GM21576 (cell line): Measurements from ENCODE around the gene SMARCC2.

Experiments used
- ATAC-seq: cut with Tn5 transposase; IDR thresholded peaks from one replicate; pipeline ENCODE4 v1.9.1; 2021; ENCODE audit warnings: mild to moderate bottlenecking, moderate library complexity; ENCODE audit not compliant: unreplicated experiment

Gene SMARCC2

DNA sequence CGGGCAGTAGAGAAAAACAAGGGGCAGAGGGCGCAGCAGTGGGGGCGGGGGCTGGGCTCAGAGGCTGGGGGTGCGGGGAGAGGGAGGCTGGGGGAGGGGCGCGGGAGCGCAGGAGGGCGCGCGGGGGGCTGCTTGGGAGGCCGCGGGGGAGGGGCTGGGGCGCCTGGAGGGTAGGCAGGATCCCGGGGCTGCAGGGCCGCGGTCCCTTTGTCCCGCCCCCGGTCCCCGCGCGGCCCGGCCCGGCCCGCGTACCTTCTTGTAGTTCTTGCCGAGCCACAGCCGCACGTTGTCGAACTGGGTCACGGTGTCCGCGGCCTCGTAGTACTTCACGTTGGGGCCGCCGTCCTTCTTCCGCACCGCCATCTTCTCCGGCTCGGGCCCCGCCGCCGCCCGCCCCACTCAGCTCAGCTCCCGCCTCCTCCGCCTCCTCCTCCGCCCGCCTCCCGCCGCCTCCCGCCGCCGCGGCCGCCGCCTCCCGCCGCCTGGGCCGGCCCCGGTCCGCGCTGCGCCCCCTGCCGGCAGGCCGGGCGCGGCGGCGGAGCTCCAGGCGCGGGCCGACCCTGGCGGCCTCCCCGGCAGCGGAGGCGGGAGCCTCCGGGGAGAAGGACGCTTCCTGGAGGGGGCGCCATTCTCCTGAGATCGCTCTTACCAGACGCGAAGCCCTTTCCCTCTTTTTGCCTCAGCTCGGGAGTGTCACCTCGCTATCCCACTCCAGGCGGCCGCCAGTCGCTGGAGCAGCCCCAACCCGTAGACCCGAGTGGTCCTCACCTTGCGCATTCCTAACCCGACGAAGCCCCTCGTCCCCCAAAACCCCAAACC, at the start of gene SMARCC2:
Gene SMARCC2, minus strand, starts transcription at position 385 of the 819 bp plus-strand sequence. Its CDS starts 22 bp downstream, at position 363.
- peak; percentile 54 for ATAC-seq

- ATAC-seq = no peak
Measured at GRCh38 chr12:56237552-56237951, 48.3 kb upstream of the SMARCC2 start.

- ATAC-seq = no peak
Measured at GRCh38 chr12:56236985-56237384, 47.7 kb upstream of the SMARCC2 start.

- no peak for ATAC-seq
Measured at GRCh38 chr12:56236091-56236490, 46.8 kb upstream of the SMARCC2 start.

DNA sequence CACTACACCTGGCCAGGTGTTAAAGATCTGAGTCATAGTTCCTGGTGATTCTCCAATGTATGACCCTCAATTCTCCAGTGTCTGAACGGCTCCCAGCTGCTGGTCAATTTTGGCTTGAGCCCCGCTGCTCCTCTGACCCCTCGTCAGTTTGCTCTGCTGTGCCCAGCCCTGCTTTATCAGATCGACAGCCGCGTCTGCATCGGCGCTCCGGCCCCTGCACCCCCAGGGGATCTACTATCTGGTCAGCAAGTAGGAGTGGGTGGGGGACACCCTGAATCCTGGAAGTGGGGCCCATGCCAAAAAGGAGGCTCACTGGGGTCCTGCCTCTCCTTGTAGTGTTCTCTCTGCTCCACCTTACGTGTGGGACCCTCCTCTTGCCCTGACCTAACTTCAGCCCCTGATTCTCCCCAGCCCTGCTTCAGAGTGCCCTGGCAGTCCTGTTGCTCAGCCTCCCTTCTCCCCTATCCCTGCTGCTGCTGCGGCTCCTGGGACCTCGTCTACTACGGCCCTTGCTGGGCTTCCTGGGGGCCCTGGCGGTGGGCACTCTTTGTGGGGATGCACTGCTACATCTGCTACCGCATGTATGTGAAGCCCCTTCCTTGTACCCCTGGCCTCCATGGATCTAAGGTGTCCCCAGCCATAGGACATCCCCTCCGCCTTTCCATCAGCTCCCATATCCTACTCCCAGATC, 45.6 kb upstream of the SMARCC2 start:
- no peak for ATAC-seq

- no peak for ATAC-seq
Measured at GRCh38 chr12:56231184-56231582, 41.9 kb upstream of the SMARCC2 start.

GRCh38 chr12:56230432-56231183, 41.3 kb upstream of the SMARCC2 start:
- ATAC-seq = no peak

DNA sequence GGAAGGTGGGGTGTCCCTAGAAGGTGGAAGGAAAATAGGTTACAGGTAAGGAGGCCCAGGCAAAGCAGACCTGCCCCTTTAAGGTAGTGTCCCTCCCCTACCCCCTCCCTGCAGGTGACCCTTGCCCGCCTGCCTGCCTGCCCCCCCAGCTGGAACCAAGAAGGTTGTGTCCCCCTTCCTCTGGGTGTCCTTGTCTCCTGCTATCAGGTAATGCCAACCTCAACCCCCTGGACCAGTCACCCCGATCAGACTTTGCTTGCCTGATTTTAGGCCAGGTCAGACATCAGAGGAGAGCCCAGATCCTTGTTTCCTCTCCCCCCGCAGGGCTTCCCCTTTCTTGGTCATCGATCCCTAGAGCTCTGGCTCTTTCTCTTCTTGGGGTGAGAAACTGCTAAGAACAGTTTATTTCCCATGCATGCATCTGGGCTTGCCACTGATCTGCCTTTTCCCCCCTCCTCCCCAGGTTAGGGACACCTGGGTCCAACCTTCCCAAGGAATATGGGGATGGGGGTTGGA, 40.7 kb upstream of the SMARCC2 start, which contains the start of gene SLC39A5:
Gene SLC39A5, plus strand, starts transcription at position 136 of the 516 bp plus-strand sequence. CDS start 1,224 bp downstream, outside the sequence.
- ATAC-seq = no peak

DNA sequence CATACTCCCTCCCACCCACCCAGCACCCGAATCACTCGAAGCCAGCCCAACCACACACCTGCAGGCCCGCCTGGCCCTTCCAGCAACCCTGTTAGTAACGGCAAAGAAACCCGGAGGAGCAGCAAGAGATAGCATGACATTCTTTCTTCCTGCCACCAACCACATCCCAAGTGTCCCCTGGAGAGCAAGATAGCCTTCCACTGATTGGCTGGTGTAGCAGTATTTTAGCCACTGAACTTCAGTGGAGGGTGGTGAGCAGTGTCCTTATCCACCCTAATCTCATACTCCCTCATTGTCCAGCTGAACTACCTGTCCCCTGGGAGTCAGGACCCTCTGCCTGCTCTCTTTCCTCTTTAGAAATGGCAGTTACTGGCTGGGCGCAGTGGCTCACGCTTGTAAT, 39.8 kb upstream of the SMARCC2 start:
- ATAC-seq = no peak

DNA sequence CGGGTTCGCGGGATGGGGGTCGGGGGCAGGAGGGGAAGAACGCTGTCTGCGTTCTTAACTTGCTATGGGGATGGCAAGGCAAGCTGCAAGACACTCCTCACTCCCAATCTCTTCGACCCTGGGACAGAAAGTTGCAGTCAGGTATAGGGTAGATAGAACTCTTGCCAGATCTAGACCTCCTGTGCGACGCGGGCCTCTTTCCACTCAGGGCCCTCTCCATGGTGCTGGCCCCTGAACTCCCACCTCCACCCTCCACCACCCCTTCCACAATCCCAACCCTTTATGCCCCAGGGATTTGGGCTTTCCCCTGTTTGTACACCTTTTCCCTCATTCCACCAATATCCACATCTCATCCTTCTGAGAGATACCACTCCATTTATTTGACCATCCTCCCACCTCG, 35.7 kb upstream of the SMARCC2 start:
- ATAC-seq = no peak

- peak; percentile 66 for ATAC-seq
Measured at GRCh38 chr12:56224102-56224701, 34.9 kb upstream of the SMARCC2 start, which contains the start of gene NABP2. Gene NABP2, plus strand, starts transcription at chr12:56224342. Its CDS starts 515 bp downstream, at chr12:56224857.

DNA sequence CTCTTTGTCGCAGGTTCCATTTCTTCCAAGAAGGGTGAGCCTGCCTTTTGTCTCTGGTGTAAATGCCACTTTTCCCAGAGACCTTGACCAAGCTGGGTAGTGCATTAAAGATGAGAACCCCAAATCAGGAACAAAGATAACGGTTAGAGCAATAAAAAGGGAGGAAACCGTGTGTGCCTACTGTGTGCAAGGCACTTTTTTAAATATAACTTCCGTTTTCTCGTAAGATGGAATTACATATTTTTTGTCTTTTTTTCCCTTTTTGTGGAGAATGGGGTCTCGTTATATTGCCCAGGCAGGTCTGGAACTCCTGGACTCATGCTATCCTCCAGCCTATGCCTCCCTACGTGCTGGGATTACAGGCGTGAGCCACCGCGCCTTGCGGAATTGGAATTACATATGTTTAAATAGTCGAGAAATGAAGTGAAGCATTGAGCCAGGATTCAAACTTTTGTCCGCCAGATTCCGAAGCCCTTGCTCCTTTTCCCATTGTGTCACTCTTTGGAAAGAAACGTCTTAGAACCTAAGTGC, 34.4 kb upstream of the SMARCC2 start:
- ATAC-seq = no peak

DNA sequence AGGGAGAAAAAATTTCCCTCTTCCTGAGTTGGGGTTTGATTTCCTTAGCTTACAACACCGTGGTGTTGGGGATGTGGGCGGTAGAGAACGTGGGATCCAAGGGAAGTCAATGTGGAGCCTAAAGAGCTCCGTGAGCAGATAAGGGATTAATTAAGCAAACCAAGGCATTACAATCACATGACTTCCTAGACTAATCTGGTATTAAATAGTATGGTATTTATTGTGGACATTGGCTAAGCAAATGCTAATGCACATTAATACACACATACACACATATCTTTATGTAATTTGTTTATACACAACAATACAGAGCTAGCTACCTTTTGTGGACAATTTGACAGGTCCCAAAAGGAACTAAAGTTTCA, 33.2 kb upstream of the SMARCC2 start:
- ATAC-seq = no peak

DNA sequence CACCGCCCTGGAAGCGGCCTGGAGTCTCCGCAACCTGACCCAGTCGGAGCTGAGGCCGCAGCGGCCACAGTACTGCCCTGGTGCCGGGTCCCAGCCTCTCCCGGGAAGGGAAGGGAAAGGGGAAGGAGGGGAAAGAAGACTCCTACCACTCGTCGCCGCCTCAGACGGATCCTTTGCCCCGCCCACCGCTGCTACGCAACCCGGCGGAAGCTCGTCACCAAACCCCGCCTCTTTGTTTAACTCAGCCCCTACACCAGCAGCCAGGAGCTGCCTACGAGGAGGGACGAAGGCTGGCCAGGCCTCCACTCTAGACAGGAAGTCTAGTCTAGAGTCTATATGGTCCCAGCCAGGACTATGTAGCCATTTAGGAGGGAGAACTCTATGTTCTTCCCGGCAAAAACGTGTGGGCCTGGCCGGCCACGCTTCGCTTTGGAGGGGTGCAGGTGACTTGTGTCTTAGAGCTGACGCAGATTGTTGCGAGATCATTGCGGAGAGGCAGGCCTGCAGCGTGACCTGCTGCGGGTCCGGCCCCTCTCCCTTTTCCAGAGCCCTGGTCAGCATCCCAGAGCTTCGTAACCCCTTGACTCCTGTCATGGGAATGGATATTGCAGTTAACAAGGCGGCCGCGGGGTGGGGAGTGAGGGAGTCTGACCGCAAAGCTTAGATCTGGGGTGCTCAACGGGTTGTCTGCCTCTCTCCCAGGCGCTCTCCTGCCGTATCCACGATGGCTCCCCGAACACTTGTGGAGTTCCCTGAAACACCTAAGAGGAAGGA, 32.7 kb upstream of the SMARCC2 start, which contains the start of gene RNF41:
Gene RNF41, minus strand, starts transcription at position 166 of the 774 bp plus-strand sequence. CDS start 7,875 bp downstream, outside the sequence.
- peak; percentile 76 for ATAC-seq

DNA sequence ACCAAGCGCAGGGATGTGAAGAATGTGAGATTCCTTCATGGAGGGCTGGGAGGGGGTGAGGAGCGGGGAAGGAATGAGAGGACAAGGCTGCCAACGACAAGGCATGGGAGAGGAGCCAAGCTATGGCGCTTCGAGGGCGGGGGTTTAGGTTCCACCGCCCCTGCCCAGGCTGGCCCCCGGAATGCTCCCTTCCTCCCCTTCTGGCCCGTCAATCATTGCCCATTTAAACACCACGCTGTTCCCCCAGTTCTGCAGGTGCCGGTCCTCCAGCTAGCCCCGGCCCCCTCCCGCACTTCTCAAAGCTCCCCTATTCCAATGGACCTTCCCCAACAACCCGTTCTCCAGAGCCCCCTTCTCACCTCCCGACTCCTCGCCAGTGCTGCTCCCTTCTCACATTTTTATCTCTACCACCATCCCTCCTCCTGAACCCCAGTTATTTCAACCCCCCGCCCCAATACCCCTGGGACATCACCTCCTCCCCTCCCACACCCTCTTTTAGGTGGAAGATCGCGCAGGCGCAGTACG, 32.0 kb upstream of the SMARCC2 start:
- peak; percentile 9 for ATAC-seq

GRCh38 chr12:56220611-56221231, 31.4 kb upstream of the SMARCC2 start:
- no peak for ATAC-seq

GRCh38 chr12:56219840-56220239, 30.6 kb upstream of the SMARCC2 start:
- no peak for ATAC-seq

DNA sequence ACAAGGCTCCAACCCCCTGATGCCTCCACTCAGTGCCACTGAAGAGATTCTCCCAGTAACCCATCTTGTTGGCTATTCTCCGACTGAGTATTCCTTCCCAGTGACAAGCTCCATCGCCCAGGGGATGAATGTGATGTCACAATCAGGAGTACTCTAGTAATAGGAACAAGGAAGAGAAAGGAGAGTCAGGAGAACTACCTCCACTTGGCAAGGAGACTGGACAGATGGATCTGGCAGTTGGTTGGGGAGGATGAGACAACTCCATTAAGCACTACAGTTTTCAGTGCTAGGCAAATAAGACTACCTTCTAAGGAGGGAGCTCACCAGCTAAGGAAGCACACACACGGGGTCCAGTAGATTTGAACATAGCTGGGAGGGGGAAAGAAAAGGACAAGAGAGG, 27.2 kb upstream of the SMARCC2 start:
- ATAC-seq = no peak

- ATAC-seq = no peak
Measured at GRCh38 chr12:56213878-56214277, 24.6 kb upstream of the SMARCC2 start.
